Retinal pigment epithelial cell (primary cell): ENCODE results near the gene FAF1.
A peak's percentile ranks its signal among the peaks of the same experiment; 100 is the strongest.
"Not testable (repeated sequence)": the region's sequence is repeated elsewhere in the genome, so short reads cannot be mapped to it uniquely, and the experiment has no call there.

Experiments used
- DNase-seq: peaks from one replicate; pipeline ENCODE4 v3.0.0-alpha.2; 2010; ENCODE audit warnings: low read depth
- H3K4me3 ChIP-seq: 2 replicates; pipeline ENCODE4 v1.5.1; 2011; ENCODE audit warnings: mild to moderate bottlenecking, low read length, control low read depth, moderate library complexity
- CTCF ChIP-seq: conservative IDR thresholded peaks from 2 replicates; pipeline ENCODE4 v1.5.1; 2011; ENCODE audit warnings: low read depth, low read length, control low read depth, inconsistent platforms

FAF1 gene

DNA sequence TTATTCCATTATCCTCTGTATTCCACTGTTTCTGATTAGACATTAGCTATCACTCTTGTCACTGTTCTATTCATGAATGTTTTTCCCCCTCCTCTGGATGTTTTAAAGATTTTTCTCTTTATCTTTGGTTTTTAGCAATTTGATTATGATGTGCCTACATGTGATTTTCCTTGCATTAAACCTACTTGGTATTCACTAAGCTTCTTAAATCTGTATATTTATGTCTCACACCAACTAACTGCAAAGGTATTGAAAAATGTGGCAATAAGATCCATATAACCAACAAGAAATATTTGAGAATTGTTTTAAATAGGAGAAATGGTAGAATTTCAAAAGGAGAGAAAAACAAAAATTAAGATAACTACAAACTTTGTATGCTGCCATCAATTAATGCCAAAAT lies 25.2 kb downstream of the FAF1 start:
- no peak for DNase-seq
- no peak overlapping the region for H3K4me3 ChIP-seq
- TF ChIP-seq CTCF, result no peak

GRCh38 chr1:50933770-50934169 lies 26.3 kb downstream of the FAF1 start:
- not testable (repeated sequence) for H3K4me3 ChIP-seq, DNase-seq

DNA sequence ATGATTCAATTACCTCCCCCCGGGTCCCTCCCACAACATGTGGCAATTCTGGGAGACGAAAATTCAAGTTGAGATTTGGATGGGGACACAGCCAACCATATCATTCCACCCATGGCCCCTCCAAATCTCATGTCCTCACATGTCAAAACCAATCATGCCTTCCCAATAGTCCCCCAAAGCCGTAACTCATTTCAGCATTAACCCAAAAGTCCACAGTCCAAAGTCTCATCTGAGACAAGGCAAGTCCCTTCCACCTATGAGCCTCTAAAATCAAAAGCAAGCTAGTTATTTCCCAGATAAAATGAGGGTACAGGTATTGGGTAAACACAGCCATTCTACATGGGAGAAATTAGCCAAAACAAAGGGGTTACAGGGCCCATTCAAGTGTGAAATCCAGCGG lies 28.0 kb downstream of the FAF1 start:
- H3K4me3 ChIP-seq, DNase-seq: not testable (repeated sequence)

DNA sequence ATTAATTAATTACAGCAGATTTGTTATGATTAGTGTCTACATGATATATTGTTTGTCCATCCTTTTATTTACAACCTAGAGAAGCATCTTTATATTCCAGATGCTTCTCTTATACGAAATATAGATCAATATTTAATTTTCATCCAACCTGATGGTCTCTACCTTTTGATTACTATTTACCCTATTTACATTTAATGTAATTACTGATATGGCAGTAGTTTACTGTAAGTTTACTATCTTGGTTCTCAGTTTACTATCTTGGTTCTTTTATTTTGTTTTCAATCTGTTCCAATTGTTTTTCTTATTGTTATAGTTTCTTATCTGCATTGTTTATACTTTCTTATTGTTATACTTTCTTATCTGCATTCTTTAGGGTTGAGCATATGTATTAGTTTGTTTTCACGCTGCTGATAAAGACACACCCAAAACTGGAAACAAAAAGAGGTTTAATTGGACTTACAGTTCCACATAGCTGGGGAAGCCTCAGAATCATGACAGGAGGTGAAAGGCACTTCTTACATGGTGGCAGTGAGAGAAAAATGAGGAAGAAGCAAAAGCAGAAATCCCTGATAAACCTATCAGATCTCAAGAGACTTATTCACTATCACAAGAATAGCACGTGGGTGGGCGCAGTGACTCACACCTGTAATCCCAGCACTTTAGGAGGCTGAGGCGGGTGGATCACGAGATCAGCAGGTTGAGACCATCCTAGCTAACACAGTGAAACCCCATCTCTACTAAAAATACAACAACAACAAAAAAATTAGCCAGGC lies 28.9 kb downstream of the FAF1 start:
- no peak overlapping the region for H3K4me3 ChIP-seq
- TF ChIP-seq CTCF, result no peak
- DNase-seq, result peak; percentile 5

DNA sequence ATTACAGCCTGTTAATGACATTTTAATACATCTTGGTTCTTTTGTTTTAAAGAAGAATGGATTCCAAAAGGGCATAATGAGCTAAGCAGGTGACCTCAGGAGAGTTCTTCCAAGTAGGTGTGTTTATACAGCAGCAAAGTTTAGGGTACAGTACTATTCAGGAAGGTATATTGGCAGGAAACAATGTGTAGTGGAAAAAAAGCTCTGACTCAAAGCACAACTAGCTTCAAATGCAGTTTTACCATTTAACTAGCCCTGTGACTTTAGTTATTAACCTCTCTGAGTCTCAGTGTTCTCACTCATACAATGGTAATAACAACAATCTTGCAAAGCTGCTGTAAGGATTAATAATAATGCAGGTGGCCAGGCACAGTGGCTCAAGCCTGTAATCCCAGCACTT lies 29.9 kb downstream of the FAF1 start:
- no peak overlapping the region for H3K4me3 ChIP-seq
- TF ChIP-seq CTCF, result no peak
- no peak for DNase-seq

- no peak overlapping the region for H3K4me3 ChIP-seq
- peak; percentile 48 for TF ChIP-seq CTCF
- DNase-seq, result peak; percentile 13
These were observed 30.6 kb downstream of the FAF1 start for GRCh38 chr1:50929376-50929958.

GRCh38 chr1:50923564-50923963 lies 36.5 kb downstream of the FAF1 start:
- DNase-seq, result no peak
- TF ChIP-seq CTCF, result no peak
- no peak overlapping the region for H3K4me3 ChIP-seq

DNA sequence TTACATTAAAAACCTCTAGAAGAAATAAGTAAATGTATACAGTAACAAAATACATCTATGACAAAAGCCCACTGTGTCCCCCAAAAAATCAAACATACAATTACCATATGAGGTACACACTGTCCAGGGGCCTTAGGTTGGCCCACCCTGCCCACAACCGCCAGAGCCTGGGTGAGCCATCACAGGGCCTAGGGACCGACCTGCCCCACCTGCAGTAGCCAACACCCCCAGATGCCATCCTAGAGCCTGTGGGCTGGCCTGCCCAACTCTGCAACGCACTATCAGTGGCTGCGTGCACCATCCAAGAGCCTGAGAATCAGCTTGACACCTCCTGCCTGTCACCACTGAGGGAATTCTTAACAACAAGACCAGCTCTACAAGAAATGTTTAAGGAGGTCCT lies 39.0 kb downstream of the FAF1 start:
- no peak overlapping the region for H3K4me3 ChIP-seq
- no peak for DNase-seq
- TF ChIP-seq CTCF, result no peak
